ENCODE measurements around the gene JAK3. TPM values are rescaled to one million over a fixed set of nuclear protein-coding genes. Genes with fewer than 3 reads are reported as not detected.

JAK3 gene
- total and polyA plus RNA-seq, 2 donors (not counting 3 experiments of a cell fraction or from before 2014, with no cell fraction given), result 3.1 to 3.8 TPM

- H3K4me2 ChIP-seq (ENCODE audit: insufficient read depth, low read length), result no peak overlapping the region
- no peaks in the 10 kb centered on the region for H3K9me3 ChIP-seq (replicated peaks; ENCODE audit: control insufficient read depth, insufficient read depth, low read length)
- peaks cover 4% of the 10 kb centered on the region for H4K20me1 ChIP-seq (replicated peaks; ENCODE audit: control insufficient read depth, extremely low read depth, insufficient read depth, low read length)
- no peaks in the 10 kb centered on the region for H3K9me1 ChIP-seq (replicated peaks; ENCODE audit: control insufficient read depth, extremely low read depth, insufficient read depth, low read length)
- H3K4me1 ChIP-seq (ENCODE audit: control insufficient read depth, extremely low read depth, insufficient read depth, low read length), result peaks cover 15% of the 10 kb centered on the region
- FAIRE-seq (no peak), DNase-seq (ENCODE audit: low read depth, low spot score) (no peak)
- peaks cover 32% of the 10 kb centered on the region for H3K79me2 ChIP-seq (ENCODE audit: control insufficient read depth, insufficient read depth, low read length)
- ChIA-PET CTCF (interaction anchor here (1.2 to 3.4 kb wide), 2 partner anchors 9 to 70 kb away, joined by 4 to 22 read pairs; partner anchors contain the start of genes CCDC124 and SLC5A5), POLR2A (no interaction called here)
- dilution Hi-C loops (cut with MboI; ENCODE audit: extremely low pct_ligation_motif_present, low sequenced_read_pairs) (no loop called here), intact Hi-C loops (cut with micrococcal nuclease) (no loop called here)
- BruUV-seq (replicated peaks), result no TSS peak
- no peak overlapping the region for H3K9ac ChIP-seq (replicated peaks; ENCODE audit: extremely low read depth, insufficient read depth, low read length)
- no peak overlapping the region for H2AFZ ChIP-seq (ENCODE audit: low read depth, low read length)
- H3K27me3 ChIP-seq (ENCODE audit: control insufficient read depth in 2 of 2, insufficient read depth in 2 of 2, low read length in 2 of 2), result peaks cover 0 to 2% of the 10 kb centered on the region in 2 experiments
- no peak for TF ChIP-seq EZH2 (IDR thresholded peaks at IDR 0.05; ENCODE audit: borderline replicate concordance, low read depth, low read length, severe bottlenecking)
- no peak for TF ChIP-seq POLR2AphosphoS5 (IDR thresholded peaks at IDR 0.05; ENCODE audit: insufficient read depth, low read depth, low read length)
- TF ChIP-seq FOS (IDR thresholded peaks at IDR 0.05; ENCODE audit: borderline replicate concordance, insufficient read depth, low read length), result no peak
- no peak for TF ChIP-seq MYC (IDR thresholded peaks at IDR 0.05; ENCODE audit: low read depth, low read length)
- no peak for TF ChIP-seq POLR2A (IDR thresholded peaks at IDR 0.05; ENCODE audit: low read depth, low read length)
- TF ChIP-seq, protein P1, sequence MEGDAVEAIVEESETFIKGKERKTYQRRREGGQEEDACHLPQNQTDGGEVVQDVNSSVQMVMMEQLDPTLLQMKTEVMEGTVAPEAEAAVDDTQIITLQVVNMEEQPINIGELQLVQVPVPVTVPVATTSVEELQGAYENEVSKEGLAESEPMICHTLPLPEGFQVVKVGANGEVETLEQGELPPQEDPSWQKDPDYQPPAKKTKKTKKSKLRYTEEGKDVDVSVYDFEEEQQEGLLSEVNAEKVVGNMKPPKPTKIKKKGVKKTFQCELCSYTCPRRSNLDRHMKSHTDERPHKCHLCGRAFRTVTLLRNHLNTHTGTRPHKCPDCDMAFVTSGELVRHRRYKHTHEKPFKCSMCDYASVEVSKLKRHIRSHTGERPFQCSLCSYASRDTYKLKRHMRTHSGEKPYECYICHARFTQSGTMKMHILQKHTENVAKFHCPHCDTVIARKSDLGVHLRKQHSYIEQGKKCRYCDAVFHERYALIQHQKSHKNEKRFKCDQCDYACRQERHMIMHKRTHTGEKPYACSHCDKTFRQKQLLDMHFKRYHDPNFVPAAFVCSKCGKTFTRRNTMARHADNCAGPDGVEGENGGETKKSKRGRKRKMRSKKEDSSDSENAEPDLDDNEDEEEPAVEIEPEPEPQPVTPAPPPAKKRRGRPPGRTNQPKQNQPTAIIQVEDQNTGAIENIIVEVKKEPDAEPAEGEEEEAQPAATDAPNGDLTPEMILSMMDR (IDR thresholded peaks at IDR 0.05; ENCODE audit: extremely low read depth in 1 of 2, insufficient read depth in 1 of 2, low read depth in 1 of 2, low read length in 2 of 2), result no peak
- TF ChIP-seq GATA2 (IDR thresholded peaks at IDR 0.05; ENCODE audit: insufficient read depth, insufficient read length, low read depth, low read length), result no peak
- no peak for TF ChIP-seq JUN (IDR thresholded peaks at IDR 0.05; ENCODE audit: borderline replicate concordance, insufficient read depth, insufficient read length, low read depth)
- TF ChIP-seq, protein P2, sequence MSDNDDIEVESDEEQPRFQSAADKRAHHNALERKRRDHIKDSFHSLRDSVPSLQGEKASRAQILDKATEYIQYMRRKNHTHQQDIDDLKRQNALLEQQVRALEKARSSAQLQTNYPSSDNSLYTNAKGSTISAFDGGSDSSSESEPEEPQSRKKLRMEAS (IDR thresholded peaks at IDR 0.05; ENCODE audit: insufficient read depth, insufficient read length), result no peak
- peaks cover 19 to 31% of the 10 kb centered on the region in 2 experiments for H3K36me3 ChIP-seq (ENCODE audit: control insufficient read depth in 2 of 2, extremely low read depth in 1 of 2, insufficient read depth in 2 of 2, low read length in 2 of 2)
- no peak overlapping the region for H3K27ac ChIP-seq (ENCODE audit: insufficient read depth, low read depth, low read length)
- no peak overlapping the region for H3K4me3 ChIP-seq (replicated peaks in 1 of 3; ENCODE audit: insufficient read depth in 1 of 3, low read depth in 1 of 3, low read length in 3 of 3)
Observed at GRCh38 chr19:17862711-17863519, 15.1 kb upstream of the JAK3 start.

Measured in endothelial cell of umbilical vein (primary cell).